Kidney epithelial cell (primary cell): ENCODE data around the gene EMB. TPM values are rescaled to one million over a fixed set of nuclear protein-coding genes. Genes with fewer than 3 reads are reported as not detected.
"Not testable (repeated sequence)": the region's sequence is repeated elsewhere in the genome, so short reads cannot be mapped to it uniquely, and the experiment has no call there.

Experiments used
- DNase-seq: peaks from one replicate; pipeline ENCODE4 v3.0.0-alpha.2; 2010; ENCODE audit warnings: low read depth
- H3K27me3 ChIP-seq: 2 replicates; pipeline ENCODE4 v1.6.0; 2011; ENCODE audit warnings: low read length; ENCODE audit not compliant: control insufficient read depth, insufficient read depth
- H3K36me3 ChIP-seq: 2 replicates; pipeline ENCODE4 v1.5.1; 2011; ENCODE audit warnings: low read length; ENCODE audit not compliant: control insufficient read depth, insufficient read depth
- H3K4me3 ChIP-seq: 2 replicates; pipeline ENCODE4 v1.5.1; 2011; ENCODE audit warnings: low read depth, mild to moderate bottlenecking, control low read depth, low read length
- CTCF ChIP-seq: IDR thresholded peaks from 2 replicates; pipeline ENCODE4 v1.5.1; 2011; ENCODE audit warnings: mild to moderate bottlenecking, moderate library complexity, low read length, control low read depth, inconsistent platforms; ENCODE audit not compliant: insufficient read depth, poor library complexity, severe bottlenecking
- total RNA-seq: library from RNA; depleted of rRNA; stranded (reverse); fragments of >200 nt; gene quantifications from 2 replicates; pipeline ENCODE4 v1.2.3, GENCODE V29; 2015

The EMB gene
- total RNA-seq, 1 donor from 2014 or later, result 8.4 TPM

GRCh38 chr5:50447941-50448340 is 6.9 kb upstream of the EMB start:
- Histone ChIP-seq H3K27me3 (no peaks in the 10 kb centered on the region), H3K4me3 (no peak overlapping the region), H3K36me3 (no peaks in the 10 kb centered on the region)
- DNase-seq, result no peak
- TF ChIP-seq CTCF, result no peak

- no peaks in the 10 kb centered on the region for H3K36me3 ChIP-seq
- no peaks in the 10 kb centered on the region for H3K27me3 ChIP-seq
- no peak overlapping the region for H3K4me3 ChIP-seq
- DNase-seq, result no peak
- TF ChIP-seq CTCF, result no peak
Measured at GRCh38 chr5:50447228-50447627, 6.1 kb upstream of the EMB start.

GRCh38 chr5:50445296-50445949 is 4.3 kb upstream of the EMB start:
- H3K36me3 ChIP-seq, result no peaks in the 10 kb centered on the region
- no peak for DNase-seq
- H3K27me3 ChIP-seq, result peaks cover 3% of the 10 kb centered on the region
- H3K4me3 ChIP-seq, result no peak overlapping the region
- TF ChIP-seq CTCF, result no peak

GRCh38 chr5:50442559-50443539 is 1.8 kb upstream of the EMB start:
- DNase-seq, H3K4me3 ChIP-seq, H3K36me3 ChIP-seq, H3K27me3 ChIP-seq: not testable (repeated sequence)

GRCh38 chr5:50441493-50441955 is 436 bp upstream of the EMB start:
- no peak for DNase-seq
- Histone ChIP-seq H3K4me3 (peak overlapping the region; percentile 54), H3K36me3 (no peaks in the 10 kb centered on the region), H3K27me3 (peaks cover 3% of the 10 kb centered on the region)
- no peak for TF ChIP-seq CTCF

- no peak for TF ChIP-seq CTCF
- peaks cover 3% of the 10 kb centered on the region for H3K27me3 ChIP-seq
- no peak for DNase-seq
- no peak overlapping the region for H3K4me3 ChIP-seq
- H3K36me3 ChIP-seq, result no peaks in the 10 kb centered on the region
Measured at GRCh38 chr5:50439221-50439620, 1.9 kb downstream of the EMB start.

GRCh38 chr5:50438060-50438459 is 3.0 kb downstream of the EMB start:
- H3K4me3 ChIP-seq, H3K36me3 ChIP-seq, H3K27me3 ChIP-seq, DNase-seq: not testable (repeated sequence)
